Parathyroid adenoma (tissue), 2 donors: ENCODE results near the gene TMEM126A.

Experiments
- H2AFZ ChIP-seq: fragments of 300-600 bp; sonication (generic); one replicate; pipeline ENCODE4 v1.7.0; 2017; ENCODE audit warnings: antibody characterized with exemption, mild to moderate bottlenecking
- H3K27ac ChIP-seq: fragments of 300-600 bp; sonication (generic); one replicate; pipeline ENCODE4 v1.7.0; 2017
- H3K27me3 ChIP-seq: fragments of 300-600 bp; sonication (generic); one replicate; pipeline ENCODE4 v1.7.0; 2017; ENCODE audit warnings: low read length; ENCODE audit not compliant: control insufficient read depth, insufficient read depth
- H3K36me3 ChIP-seq: fragments of 300-600 bp; sonication (generic); one replicate; pipeline ENCODE4 v1.7.0; 2017; ENCODE audit warnings: low read length; ENCODE audit not compliant: control insufficient read depth, insufficient read depth
- H3K4me1 ChIP-seq: fragments of 300-600 bp; sonication (generic); one replicate; pipeline ENCODE4 v1.7.0; 2017; ENCODE audit warnings: control low read depth
- H3K4me2 ChIP-seq: fragments of 300-600 bp; sonication (generic); one replicate; pipeline ENCODE4 v1.7.0; 2017; ENCODE audit warnings: low read length
- H3K4me3 ChIP-seq: fragments of 300-600 bp; sonication (generic); one replicate; pipeline ENCODE4 v1.7.0; 2017; ENCODE audit warnings: low read depth, low read length
- H3K79me2 ChIP-seq: fragments of 300-600 bp; sonication (generic); one replicate; pipeline ENCODE4 v1.7.0; 2017; ENCODE audit warnings: control low read depth
- H3K9ac ChIP-seq: fragments of 300-600 bp; sonication (generic); one replicate; pipeline ENCODE4 v1.7.0; 2017; ENCODE audit warnings: mild to moderate bottlenecking
- H3K9me3 ChIP-seq: fragments of 300-600 bp; sonication (generic); one replicate; pipeline ENCODE4 v1.7.0; 2017; ENCODE audit warnings: low read length; ENCODE audit not compliant: control insufficient read depth
- CTCF ChIP-seq: fragments of 300-600 bp; sonication (generic); IDR thresholded peaks from one replicate; pipeline ENCODE4 v1.7.0; 2017; ENCODE audit warnings: antibody characterized with exemption, mild to moderate bottlenecking
- donor health status: primary hyperparathyroidism.

TMEM126A gene

GRCh38 chr11:85705800-85706199 lies 58.0 kb downstream of the TMEM126A start:
- Histone ChIP-seq H3K27ac (no peak overlapping the region), H3K36me3 (no peaks in the 10 kb centered on the region), H3K4me1 (no peaks in the 10 kb centered on the region), H2AFZ (no peak overlapping the region), H3K79me2 (no peaks in the 10 kb centered on the region), H3K4me3 (no peak overlapping the region), H3K9ac (no peak overlapping the region), H3K4me2 (no peak overlapping the region), H3K9me3 (no peaks in the 10 kb centered on the region), H3K27me3 (no peaks in the 10 kb centered on the region)
- TF ChIP-seq CTCF: no peak
